Stomach (tissue), 9 donors: ENCODE data around the gene TMEM219. TPM values are rescaled to one million over a fixed set of nuclear protein-coding genes. Genes with fewer than 3 reads are reported as not detected.

Source experiments
- DNase-seq, 2 donors: peaks; one replicate each; pipeline versions ENCODE4 v3.0.0 to v3.0.0-alpha.2; 2013 to 2019
- H3K27ac ChIP-seq, 5 donors: fragments of 200-600 bp in 4 of 5; sonication (generic) in 4 of 5; one replicate each; pipeline ENCODE4 v1.5.1; 2013 to 2019; ENCODE audit warnings: mild to moderate bottlenecking in 1 of 5, moderate library complexity in 1 of 5
- H3K27me3 ChIP-seq, 3 donors: fragments of 200-600 bp; sonication (generic); one replicate each; pipeline ENCODE4 v1.5.1; 2017 to 2019; ENCODE audit warnings: mixed run types in 1 of 3
- H3K36me3 ChIP-seq, 4 donors: fragments of 200-600 bp; sonication (generic); 1 replicate in 3 of 4; 2 replicates in 1 of 4; pipeline ENCODE4 v1.5.1; 2016 to 2019
- H3K4me1 ChIP-seq, 4 donors: fragments of 200-600 bp; sonication (generic); one replicate each; pipeline ENCODE4 v1.5.1; 2016 to 2019
- H3K4me3 ChIP-seq, 4 donors: fragments of 200-600 bp; sonication (generic) in 3 of 4; one replicate each; pipeline ENCODE4 v1.5.1; 2016 to 2019; ENCODE audit warnings: mild to moderate bottlenecking in 1 of 4
- H3K9me3 ChIP-seq, 4 donors: fragments of 200-600 bp; sonication (generic); one replicate each; pipeline ENCODE4 v1.5.1; 2016 to 2019
- EP300 ChIP-seq: sonication (generic); formaldehyde crosslinking; IDR thresholded peaks from one replicate; pipeline ENCODE4 v1.6.1; 2017; ENCODE audit warnings: antibody characterized with exemption
- POLR2A ChIP-seq, 4 donors: fragments of 450-650 bp; IDR thresholded peaks; one replicate each; pipeline ENCODE4 v1.6.1; 2016; ENCODE audit warnings: antibody characterized with exemption in 4 of 4, control low read depth in 2 of 4, mild to moderate bottlenecking in 1 of 4, moderate library complexity in 1 of 4
- POLR2AphosphoS5 ChIP-seq, 3 donors: sonication (generic); formaldehyde crosslinking; IDR thresholded peaks; one replicate each; pipeline ENCODE4 v1.6.1; 2016; ENCODE audit warnings: antibody characterized with exemption in 3 of 3
- WGBS, 5 donors: extraction: QIAGEN DNeasy Blood & Tissue Kit in 3 of 5; methylation state at CpG; one replicate each; pipeline versions ENCODE4 v1.1.5 to v1.1.7; 2013 to 2018; 5-methylcytosine and 5-hydroxymethylcytosine counted together
- intact Hi-C: fragments of 100-400 bp; cut with DNase I; formaldehyde crosslinking; loops from one replicate; pipeline ENCODE4 v1.15.1; 2023; ENCODE audit warnings: low total_unique reads
- polyA plus RNA-seq, 3 donors: library from polyadenylated mRNA; stranded (reverse); fragments of 200-250 nt; gene quantifications; one replicate each; pipeline ENCODE4 v1.2.3, GENCODE V29; 2013
- total RNA-seq, 5 donors: library from RNA; depleted of rRNA; stranded (reverse); fragments of >200 nt; gene quantifications; one replicate each; pipeline versions ENCODE4 v1.1.0 to v1.2.3, GENCODE V29; 2014 to 2016
- TF ChIP-seq, protein P1 (sequence below), 7 experiments: fragments of 450-650 bp in 4 of 7; fragments of 200-600 bp in 3 of 7; sonication (generic) in 3 of 7; IDR thresholded peaks; one replicate each; pipeline ENCODE4 v1.5.1; 2016 to 2019; ENCODE audit warnings: antibody characterized with exemption in 7 of 7, control low read depth in 2 of 7, mild to moderate bottlenecking in 1 of 7
- donor health status: healthy with polysubstance abuse.
- donor health status: Bipolar disorder and iron deficiency.
- donor health status: healthy.

The TMEM219 gene
- total and polyA plus RNA-seq, 8 donors = 32.1 to 286 (median 139) TPM

- 78 to 88% (median 85%) methylated on average over 23 to 34 of the region's 34 CpGs for WGBS, 5 donors
- peaks cover 24 to 42% (median 38%) of the 10 kb centered on the region in 4 donors for H3K4me1 ChIP-seq
- no peaks in the 10 kb centered on the region for H3K9me3 ChIP-seq
- H3K4me3 ChIP-seq = no peak overlapping the region
- peaks cover 25 to 45% (median 29%) of the 10 kb centered on the region in 3 donors for H3K27me3 ChIP-seq
- intact Hi-C loops = no loop called here
- H3K27ac ChIP-seq = no peak overlapping the region
- no peak for TF ChIP-seq EP300
- no peak for TF ChIP-seq POLR2A (IDR thresholded peaks at IDR 0.05)
- no peak for TF ChIP-seq POLR2AphosphoS5 (IDR thresholded peaks at IDR 0.05)
- TF ChIP-seq, protein P1, sequence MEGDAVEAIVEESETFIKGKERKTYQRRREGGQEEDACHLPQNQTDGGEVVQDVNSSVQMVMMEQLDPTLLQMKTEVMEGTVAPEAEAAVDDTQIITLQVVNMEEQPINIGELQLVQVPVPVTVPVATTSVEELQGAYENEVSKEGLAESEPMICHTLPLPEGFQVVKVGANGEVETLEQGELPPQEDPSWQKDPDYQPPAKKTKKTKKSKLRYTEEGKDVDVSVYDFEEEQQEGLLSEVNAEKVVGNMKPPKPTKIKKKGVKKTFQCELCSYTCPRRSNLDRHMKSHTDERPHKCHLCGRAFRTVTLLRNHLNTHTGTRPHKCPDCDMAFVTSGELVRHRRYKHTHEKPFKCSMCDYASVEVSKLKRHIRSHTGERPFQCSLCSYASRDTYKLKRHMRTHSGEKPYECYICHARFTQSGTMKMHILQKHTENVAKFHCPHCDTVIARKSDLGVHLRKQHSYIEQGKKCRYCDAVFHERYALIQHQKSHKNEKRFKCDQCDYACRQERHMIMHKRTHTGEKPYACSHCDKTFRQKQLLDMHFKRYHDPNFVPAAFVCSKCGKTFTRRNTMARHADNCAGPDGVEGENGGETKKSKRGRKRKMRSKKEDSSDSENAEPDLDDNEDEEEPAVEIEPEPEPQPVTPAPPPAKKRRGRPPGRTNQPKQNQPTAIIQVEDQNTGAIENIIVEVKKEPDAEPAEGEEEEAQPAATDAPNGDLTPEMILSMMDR (IDR thresholded peaks at IDR 0.05) = no peak
- no peak for DNase-seq
- peaks cover 0 to 24% (median 20%) of the 10 kb centered on the region in 4 donors for H3K36me3 ChIP-seq
These were observed 44.9 kb downstream of the TMEM219 start for GRCh38 chr16:30006659-30007377.

GRCh38 chr16:30007378-30007895 is 45.6 kb downstream of the TMEM219 start:
- intact Hi-C loops = no loop called here
- DNase-seq = no peak
- Histone ChIP-seq H3K4me1 (peaks cover 25 to 46% (median 40%) of the 10 kb centered on the region in 4 donors), H3K9me3 (no peaks in the 10 kb centered on the region), H3K27ac (no peak overlapping the region), H3K27me3 (peaks cover 25 to 51% (median 35%) of the 10 kb centered on the region in 3 donors), H3K4me3 (no peak overlapping the region), H3K36me3 (peaks cover 0 to 18% (median 14%) of the 10 kb centered on the region in 4 donors)
- TF ChIP-seq EP300 (no peak), POLR2A (IDR thresholded peaks at IDR 0.05) (no peak), POLR2AphosphoS5 (IDR thresholded peaks at IDR 0.05) (no peak)
- TF ChIP-seq, protein P1 (IDR thresholded peaks at IDR 0.05) = no peak
- 60 to 75% (median 68%) methylated on average over 5 to 11 of the region's 11 CpGs for WGBS, 5 donors

DNA sequence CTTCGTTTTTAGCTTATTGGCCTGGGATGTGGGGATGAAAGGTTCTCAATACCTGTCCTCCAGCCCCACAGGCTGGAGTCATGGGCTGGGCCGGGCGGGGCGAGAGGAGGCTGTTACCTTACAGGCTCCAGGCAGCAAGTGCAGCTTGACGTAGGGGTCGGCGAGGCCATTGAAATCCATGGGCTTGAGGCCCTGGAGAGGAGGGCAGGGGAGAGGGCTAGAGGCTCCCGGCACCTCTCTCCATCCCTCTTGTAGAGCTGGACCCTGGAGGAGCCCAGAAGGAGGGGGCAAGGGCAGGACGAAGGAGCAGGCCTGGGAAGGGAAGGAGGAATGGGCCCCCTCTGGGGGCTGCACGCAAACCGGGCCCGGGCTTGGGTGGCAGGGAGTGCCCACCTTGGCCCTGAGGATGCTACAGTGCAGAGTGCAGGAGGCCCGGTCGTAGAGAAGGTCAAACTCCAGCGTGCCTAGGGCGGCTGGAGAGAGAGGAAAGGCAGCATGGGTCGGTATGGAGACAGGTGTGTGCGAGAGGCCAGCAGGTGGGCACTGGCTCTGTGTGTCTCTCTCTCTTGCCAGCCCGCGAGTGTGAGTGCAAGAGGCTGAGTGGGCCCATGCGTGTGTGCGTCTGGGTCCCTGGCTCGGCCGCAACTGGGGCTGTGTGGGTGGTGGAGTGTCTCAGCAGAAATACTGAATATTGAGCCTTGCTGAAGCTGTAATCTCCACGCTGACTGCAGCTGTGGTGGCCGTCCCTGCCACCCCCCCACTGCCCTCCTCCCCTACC is 47.4 kb downstream of the TMEM219 start:
- peaks cover 25 to 57% (median 35%) of the 10 kb centered on the region in 3 donors for H3K27me3 ChIP-seq
- TF ChIP-seq, protein P1 (IDR thresholded peaks at IDR 0.05) = no peak
- TF ChIP-seq POLR2AphosphoS5 (IDR thresholded peaks at IDR 0.05) (no peak), POLR2A (IDR thresholded peaks at IDR 0.05) (no peak), EP300 (no peak)
- 28 to 51% (median 39%) methylated on average over 15 to 26 of the region's 26 CpGs for WGBS, 5 donors
- H3K27ac ChIP-seq = no peak overlapping the region
- intact Hi-C loops = no loop called here
- DNase-seq = no peak
- H3K4me3 ChIP-seq = no peak overlapping the region
- no peaks in the 10 kb centered on the region for H3K9me3 ChIP-seq
- H3K4me1 ChIP-seq = peaks cover 25 to 42% (median 38%) of the 10 kb centered on the region in 4 donors
- peaks cover 0 to 4% (median 0%) of the 10 kb centered on the region in 4 donors for H3K36me3 ChIP-seq
